Tongue (tissue), 2 donors: ENCODE results near the gene HP1BP3. TPM values are rescaled to one million over a fixed set of nuclear protein-coding genes. Genes with fewer than 3 reads are reported as not detected.
"Not testable (repeated sequence)": the region's sequence is repeated elsewhere in the genome, so short reads cannot be mapped to it uniquely, and the experiment has no call there.

Experiments
- DNase-seq: peaks from one replicate; pipeline ENCODE4 v3.0.0-alpha.2; 2015
- total RNA-seq: library from RNA; depleted of rRNA; stranded (reverse); fragments of >200 nt; gene quantifications from one replicate; pipeline ENCODE4 v1.2.3, GENCODE V29; 2014

HP1BP3 gene, protein sequence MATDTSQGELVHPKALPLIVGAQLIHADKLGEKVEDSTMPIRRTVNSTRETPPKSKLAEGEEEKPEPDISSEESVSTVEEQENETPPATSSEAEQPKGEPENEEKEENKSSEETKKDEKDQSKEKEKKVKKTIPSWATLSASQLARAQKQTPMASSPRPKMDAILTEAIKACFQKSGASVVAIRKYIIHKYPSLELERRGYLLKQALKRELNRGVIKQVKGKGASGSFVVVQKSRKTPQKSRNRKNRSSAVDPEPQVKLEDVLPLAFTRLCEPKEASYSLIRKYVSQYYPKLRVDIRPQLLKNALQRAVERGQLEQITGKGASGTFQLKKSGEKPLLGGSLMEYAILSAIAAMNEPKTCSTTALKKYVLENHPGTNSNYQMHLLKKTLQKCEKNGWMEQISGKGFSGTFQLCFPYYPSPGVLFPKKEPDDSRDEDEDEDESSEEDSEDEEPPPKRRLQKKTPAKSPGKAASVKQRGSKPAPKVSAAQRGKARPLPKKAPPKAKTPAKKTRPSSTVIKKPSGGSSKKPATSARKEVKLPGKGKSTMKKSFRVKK
- total RNA-seq: 287 TPM

GRCh38 chr1:20787029-20787839 lies at the start of gene HP1BP3:
TSS of gene HP1BP3 (minus strand) at chr1:20787307. CDS start at chr1:20780440, 6,867 bp downstream.
- DNase-seq: peak; percentile 88

DNA sequence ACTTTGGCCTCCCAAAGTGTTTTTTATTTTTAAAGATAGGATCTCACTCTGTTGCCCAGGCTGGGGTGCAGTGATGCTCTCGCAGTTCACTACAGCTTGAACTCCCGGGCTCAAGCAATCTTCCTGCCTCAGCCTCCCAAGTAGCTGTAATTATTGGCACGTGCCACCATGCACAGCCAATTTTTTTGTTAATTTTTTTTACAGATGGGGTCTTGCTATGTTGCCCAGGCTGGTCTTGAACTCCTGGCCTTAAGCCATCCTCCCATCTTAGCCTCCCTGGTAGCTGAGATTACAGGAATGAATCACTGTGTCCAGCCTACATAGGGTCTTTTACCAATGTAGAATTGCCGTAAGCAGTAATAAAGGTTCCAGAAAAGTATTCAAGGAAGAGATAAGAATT lies 49.1 kb upstream of the HP1BP3 start:
- no peak for DNase-seq

- no peak for DNase-seq
Measured at GRCh38 chr1:20834780-20835179, 47.7 kb upstream of the HP1BP3 start.

DNA sequence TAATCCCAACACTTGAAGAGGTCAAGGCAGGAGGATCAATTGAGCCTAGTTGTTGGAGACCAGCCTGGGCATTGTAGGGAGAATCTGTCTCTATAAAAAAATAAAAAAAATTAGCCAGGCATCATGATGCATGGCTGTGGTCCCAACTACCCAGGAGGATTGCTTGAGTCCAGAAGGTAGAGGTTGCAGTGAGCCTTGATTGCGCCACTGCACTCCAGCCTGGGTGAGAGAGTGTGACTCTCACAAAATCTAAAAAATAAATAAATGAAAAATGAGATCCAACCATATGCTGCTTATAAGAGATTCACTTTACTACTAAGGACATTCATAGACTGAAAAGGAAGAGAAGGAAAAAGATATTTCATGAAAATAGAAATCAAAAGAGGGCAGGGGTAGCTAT lies 47.1 kb upstream of the HP1BP3 start:
- no peak for DNase-seq

- DNase-seq: no peak
Measured at GRCh38 chr1:20830378-20830777, 43.3 kb upstream of the HP1BP3 start.

GRCh38 chr1:20829946-20830345 lies 42.8 kb upstream of the HP1BP3 start:
- DNase-seq: no peak

GRCh38 chr1:20829531-20829930 lies 42.4 kb upstream of the HP1BP3 start:
- no peak for DNase-seq

GRCh38 chr1:20823845-20824244 lies 36.7 kb upstream of the HP1BP3 start:
- DNase-seq: no peak

DNA sequence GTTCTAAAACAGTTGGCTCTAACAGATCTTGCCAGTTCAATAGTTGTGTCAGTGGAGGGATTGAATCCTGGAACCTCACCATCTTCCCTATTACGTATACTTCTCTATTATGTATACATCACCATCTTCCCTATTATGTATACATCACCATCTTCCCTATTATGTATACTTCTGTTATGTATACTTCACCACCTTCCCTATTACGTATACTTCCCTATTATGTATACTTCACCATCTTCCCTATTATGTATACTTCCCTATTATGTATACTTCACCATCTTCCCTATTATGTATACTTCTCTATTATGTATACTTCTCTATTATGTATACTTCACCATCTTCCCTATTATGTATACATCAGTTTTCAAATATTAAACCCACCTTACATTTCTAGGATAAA lies 34.4 kb upstream of the HP1BP3 start:
- DNase-seq: no peak

DNA sequence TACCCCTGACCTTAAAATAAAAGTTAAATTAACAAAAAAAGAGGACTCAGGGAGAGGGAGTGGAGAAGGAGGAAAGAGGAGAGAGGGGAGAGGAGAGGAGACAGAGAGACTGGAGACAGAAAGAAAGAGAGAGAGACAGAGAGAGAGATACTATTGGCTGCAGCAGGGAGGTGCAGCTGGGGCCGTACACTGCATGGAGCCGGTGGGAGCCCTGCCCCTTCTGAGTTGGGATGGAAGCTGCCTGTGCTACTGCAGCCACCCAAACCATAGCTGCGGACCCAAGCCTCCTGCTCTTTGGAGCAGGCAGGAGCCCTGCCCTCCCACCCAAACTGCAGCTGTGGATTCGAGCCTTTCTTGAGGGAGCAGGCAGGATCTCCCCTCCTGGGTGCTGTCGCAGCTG lies 32.7 kb upstream of the HP1BP3 start:
- DNase-seq: no peak

- DNase-seq: no peak
Measured at GRCh38 chr1:20814534-20814871, 27.4 kb upstream of the HP1BP3 start.

DNA sequence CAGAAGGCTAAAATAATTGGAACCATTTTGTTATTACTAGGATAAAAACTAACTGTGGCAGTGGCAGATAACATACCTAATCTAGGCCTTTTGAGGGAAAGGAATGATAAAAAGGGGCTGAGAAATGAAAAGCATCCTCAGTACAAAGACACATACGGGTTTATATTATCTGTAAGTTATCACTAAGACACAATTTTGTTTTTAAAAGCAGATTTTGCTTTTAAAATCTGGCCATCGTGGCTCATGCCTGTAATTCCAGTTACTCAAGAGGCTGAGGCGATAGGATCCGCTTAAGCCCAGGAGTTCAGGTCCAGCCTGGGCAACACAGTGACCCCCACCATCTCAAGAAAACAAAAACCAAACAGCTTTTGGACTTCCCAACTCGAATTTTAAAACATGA lies 24.8 kb upstream of the HP1BP3 start:
- no peak for DNase-seq

GRCh38 chr1:20793236-20793635 lies 6.1 kb upstream of the HP1BP3 start:
- no peak for DNase-seq

- DNase-seq: peak; percentile 53
Measured at GRCh38 chr1:20792196-20792595, 5.1 kb upstream of the HP1BP3 start.

DNA sequence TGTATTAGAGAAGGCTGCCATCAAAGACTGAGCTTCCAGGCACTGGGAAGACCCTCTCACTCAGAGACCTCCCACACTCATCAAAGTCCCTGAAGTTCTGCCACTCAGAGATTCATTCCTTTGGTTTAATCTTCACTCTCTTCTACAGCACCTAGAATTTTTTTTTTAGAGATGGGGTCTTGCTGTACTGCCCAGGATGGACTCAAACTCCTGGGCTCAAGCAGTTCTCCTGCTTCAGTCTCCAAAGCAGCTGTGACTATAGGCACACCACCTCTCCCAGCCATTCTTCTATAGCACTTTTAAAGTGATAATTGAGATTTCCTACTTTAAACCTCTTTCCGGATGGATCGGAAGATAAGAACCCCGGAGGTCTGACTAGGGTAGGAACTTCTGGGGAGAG lies 3.7 kb upstream of the HP1BP3 start:
- no peak for DNase-seq

DNA sequence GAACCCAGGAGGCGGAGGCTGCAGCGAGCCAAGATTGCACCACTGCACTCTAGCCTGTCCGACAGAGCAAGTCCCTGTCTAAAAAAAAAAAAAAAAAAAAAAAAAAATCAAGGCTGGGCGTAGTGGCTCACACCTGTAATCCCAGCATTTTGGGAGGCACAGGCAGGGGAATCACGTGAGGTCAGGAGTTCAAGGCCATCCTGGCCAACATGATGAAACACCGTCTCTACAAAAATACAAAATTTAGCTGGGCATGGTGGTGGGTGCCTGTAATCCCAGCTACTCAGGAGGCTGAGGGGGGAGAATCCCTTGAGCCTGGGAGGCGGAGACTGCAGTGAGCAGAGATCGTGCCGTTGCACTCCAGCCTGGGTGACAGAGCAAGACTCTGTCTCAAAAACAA lies 2.5 kb upstream of the HP1BP3 start:
- DNase-seq: not testable (repeated sequence)

GRCh38 chr1:20787840-20788795 lies 1.0 kb upstream of the HP1BP3 start:
- no peak for DNase-seq

GRCh38 chr1:20786253-20787028 lies 666 bp downstream of the HP1BP3 start:
- DNase-seq: peak; percentile 98

DNA sequence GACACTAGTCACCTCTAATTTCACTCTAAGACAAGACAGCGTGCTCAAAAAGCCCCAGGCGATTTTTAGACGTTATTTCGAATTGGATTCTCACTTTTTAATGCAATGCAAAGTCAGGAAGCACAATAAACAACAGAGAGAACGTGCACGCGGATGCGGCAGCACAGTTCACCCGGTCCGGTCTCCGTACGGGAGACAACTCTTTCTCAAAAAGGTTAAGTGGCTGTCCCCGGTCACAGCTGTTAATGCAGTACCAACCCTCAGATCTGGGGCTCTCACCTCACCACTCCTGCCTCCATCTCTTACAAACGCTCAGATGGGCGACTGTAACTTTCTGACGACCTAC lies 1.2 kb downstream of the HP1BP3 start:
- DNase-seq: no peak

GRCh38 chr1:20775700-20776099 lies 11.4 kb downstream of the HP1BP3 start:
- no peak for DNase-seq

GRCh38 chr1:20771780-20772179 lies 15.3 kb downstream of the HP1BP3 start:
- DNase-seq: no peak
